ENCODE results near the gene FAIM2.

FAIM2 gene

GRCh38 chr12:49944046-49944445 is 40.3 kb upstream of the FAIM2 start:
- TF ChIP-seq, protein P1, sequence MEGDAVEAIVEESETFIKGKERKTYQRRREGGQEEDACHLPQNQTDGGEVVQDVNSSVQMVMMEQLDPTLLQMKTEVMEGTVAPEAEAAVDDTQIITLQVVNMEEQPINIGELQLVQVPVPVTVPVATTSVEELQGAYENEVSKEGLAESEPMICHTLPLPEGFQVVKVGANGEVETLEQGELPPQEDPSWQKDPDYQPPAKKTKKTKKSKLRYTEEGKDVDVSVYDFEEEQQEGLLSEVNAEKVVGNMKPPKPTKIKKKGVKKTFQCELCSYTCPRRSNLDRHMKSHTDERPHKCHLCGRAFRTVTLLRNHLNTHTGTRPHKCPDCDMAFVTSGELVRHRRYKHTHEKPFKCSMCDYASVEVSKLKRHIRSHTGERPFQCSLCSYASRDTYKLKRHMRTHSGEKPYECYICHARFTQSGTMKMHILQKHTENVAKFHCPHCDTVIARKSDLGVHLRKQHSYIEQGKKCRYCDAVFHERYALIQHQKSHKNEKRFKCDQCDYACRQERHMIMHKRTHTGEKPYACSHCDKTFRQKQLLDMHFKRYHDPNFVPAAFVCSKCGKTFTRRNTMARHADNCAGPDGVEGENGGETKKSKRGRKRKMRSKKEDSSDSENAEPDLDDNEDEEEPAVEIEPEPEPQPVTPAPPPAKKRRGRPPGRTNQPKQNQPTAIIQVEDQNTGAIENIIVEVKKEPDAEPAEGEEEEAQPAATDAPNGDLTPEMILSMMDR (IDR thresholded peaks at IDR 0.05; ENCODE audit: borderline replicate concordance, insufficient read depth, low read depth, low read length): no peak
- H3K4me3 ChIP-seq (ENCODE audit: low read depth, low read length): no peak overlapping the region

DNA sequence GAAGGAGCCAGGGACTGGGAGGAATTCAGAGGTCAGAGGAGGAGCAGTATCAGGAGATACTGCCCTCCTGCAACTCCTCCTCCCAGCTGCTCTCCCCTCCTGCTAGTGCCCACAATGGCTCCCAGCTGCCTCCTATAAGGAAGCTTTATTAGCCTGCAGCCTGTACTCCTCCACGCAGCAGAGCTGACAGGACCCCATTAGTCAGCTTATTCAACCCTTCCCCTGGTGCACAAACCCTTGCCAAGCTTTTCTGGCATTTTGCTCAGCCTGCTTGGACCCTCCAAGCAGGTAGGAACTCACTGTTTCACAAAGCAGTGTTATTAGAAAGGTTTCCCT is 39.9 kb upstream of the FAIM2 start:
- H3K4me3 ChIP-seq (ENCODE audit: low read depth, low read length): no peak overlapping the region
- TF ChIP-seq, protein P1 (IDR thresholded peaks at IDR 0.05; ENCODE audit: borderline replicate concordance, insufficient read depth, low read depth, low read length): no peak

- no peak overlapping the region for H3K4me3 ChIP-seq (ENCODE audit: low read depth, low read length)
- TF ChIP-seq, protein P1 (IDR thresholded peaks at IDR 0.05; ENCODE audit: borderline replicate concordance, insufficient read depth, low read depth, low read length): no peak
Observed at GRCh38 chr12:49942921-49943624, 39.4 kb upstream of the FAIM2 start.

GRCh38 chr12:49942512-49942893 is 38.8 kb upstream of the FAIM2 start:
- no peak overlapping the region for H3K4me3 ChIP-seq (ENCODE audit: low read depth, low read length)
- TF ChIP-seq, protein P1 (IDR thresholded peaks at IDR 0.05; ENCODE audit: borderline replicate concordance, insufficient read depth, low read depth, low read length): no peak

DNA sequence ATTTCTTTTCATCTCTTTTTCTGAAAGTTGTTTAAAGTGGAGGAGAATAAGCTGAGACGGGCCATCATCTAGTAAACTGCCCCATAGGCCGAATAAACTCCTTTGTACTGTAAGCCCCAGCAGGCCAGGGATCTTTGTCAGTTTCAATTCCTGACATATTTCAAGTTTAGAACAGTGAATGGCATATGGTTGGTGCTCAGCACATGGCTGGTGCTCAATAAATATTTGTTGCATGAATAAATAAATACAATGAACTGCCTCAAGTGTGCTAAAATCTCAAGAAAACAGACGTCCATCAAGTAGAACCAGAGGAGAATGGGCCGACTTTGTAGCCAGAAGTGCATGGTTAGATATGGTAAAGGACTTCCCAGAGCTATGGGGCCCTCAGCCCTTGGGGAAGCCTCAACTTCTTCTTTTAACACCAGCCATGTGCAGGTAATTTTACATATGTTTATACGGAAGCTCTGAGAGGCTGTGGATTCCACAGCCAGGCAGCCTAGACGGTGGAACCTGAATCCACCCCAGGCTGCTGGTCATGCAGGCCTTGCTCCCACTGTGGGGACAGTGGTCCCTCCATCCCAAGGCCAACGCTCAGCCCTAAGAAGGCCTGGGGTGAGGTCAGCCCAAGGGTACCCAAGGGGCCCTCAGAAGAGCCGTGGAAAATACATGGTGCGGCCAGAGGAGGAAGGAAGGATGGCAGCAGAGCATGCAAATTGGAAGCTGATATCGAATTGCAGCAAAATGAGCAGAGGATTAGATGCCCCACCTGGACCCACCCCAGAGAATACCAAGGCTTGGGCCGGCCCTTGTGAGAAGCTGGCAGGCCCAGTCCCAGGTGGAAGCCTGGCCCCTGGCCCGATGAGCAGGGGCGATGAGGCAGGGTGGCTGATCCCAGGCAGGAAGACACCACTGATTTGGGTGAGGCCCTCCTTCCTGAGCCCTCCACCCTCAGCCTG is 38.1 kb upstream of the FAIM2 start:
- TF ChIP-seq, protein P1 (IDR thresholded peaks at IDR 0.05; ENCODE audit: borderline replicate concordance, insufficient read depth, low read depth, low read length): no peak
- no peak overlapping the region for H3K4me3 ChIP-seq (ENCODE audit: low read depth, low read length)

DNA sequence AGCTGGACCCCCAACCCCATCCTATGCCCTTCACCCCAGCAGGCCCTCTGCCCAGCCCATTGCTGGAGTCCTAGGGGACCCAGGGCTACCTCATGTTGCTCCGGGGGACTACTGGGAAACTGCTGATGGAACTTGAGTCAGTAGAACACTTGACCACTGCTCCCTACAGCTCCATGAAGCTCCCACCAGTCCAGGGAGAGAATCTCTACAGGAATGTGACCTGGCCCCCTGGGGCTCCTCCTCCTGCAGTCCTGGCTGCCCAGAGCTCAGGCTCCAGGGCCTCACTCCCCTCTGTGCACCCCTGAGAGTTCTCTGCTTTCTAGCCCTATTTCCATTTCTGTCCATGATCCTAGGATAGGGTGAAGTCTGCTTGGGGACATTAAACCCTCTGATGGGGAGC is 36.0 kb upstream of the FAIM2 start:
- TF ChIP-seq, protein P1 (IDR thresholded peaks at IDR 0.05; ENCODE audit: borderline replicate concordance, insufficient read depth, low read depth, low read length): no peak
- H3K4me3 ChIP-seq (ENCODE audit: low read depth, low read length): no peak overlapping the region

Measured in GM12875 (cell line).